Measurements from ENCODE around the gene DYNLL1. TPM values are rescaled to one million over a fixed set of nuclear protein-coding genes. Genes with fewer than 3 reads are reported as not detected.
"Not testable (repeated sequence)": the region's sequence is repeated elsewhere in the genome, so short reads cannot be mapped to it uniquely, and the experiment has no call there.

The DYNLL1 gene
- total and polyA plus RNA-seq, 7 donors = 204 to 942 (median 254) TPM

GRCh38 chr12:120481022-120481767 lies 14.7 kb upstream of the DYNLL1 start:
- no peak overlapping the region for H3K27ac ChIP-seq
- H3K9me3 ChIP-seq = no peaks in the 10 kb centered on the region
- no peaks in the 10 kb centered on the region for H3K27me3 ChIP-seq
- DNase-seq = no peak
- TF ChIP-seq EP300 (IDR thresholded peaks at IDR 0.05) (no peak), POLR2AphosphoS5 (IDR thresholded peaks at IDR 0.05) (no peak), POLR2A (IDR thresholded peaks at IDR 0.05) (no peak)
- TF ChIP-seq, protein P1, sequence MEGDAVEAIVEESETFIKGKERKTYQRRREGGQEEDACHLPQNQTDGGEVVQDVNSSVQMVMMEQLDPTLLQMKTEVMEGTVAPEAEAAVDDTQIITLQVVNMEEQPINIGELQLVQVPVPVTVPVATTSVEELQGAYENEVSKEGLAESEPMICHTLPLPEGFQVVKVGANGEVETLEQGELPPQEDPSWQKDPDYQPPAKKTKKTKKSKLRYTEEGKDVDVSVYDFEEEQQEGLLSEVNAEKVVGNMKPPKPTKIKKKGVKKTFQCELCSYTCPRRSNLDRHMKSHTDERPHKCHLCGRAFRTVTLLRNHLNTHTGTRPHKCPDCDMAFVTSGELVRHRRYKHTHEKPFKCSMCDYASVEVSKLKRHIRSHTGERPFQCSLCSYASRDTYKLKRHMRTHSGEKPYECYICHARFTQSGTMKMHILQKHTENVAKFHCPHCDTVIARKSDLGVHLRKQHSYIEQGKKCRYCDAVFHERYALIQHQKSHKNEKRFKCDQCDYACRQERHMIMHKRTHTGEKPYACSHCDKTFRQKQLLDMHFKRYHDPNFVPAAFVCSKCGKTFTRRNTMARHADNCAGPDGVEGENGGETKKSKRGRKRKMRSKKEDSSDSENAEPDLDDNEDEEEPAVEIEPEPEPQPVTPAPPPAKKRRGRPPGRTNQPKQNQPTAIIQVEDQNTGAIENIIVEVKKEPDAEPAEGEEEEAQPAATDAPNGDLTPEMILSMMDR (IDR thresholded peaks at IDR 0.05) = no peak
- 90% methylated on average over 9 of the region's 9 CpGs for WGBS, 2 donors
- H3K36me3 ChIP-seq = peaks cover 0 to 5% (median 0%) of the 10 kb centered on the region in 4 donors
- no peaks in the 10 kb centered on the region for H3K4me1 ChIP-seq
- intact Hi-C loops (cut with DNase I) = no loop called here
- H3K4me3 ChIP-seq = no peak overlapping the region

DNA sequence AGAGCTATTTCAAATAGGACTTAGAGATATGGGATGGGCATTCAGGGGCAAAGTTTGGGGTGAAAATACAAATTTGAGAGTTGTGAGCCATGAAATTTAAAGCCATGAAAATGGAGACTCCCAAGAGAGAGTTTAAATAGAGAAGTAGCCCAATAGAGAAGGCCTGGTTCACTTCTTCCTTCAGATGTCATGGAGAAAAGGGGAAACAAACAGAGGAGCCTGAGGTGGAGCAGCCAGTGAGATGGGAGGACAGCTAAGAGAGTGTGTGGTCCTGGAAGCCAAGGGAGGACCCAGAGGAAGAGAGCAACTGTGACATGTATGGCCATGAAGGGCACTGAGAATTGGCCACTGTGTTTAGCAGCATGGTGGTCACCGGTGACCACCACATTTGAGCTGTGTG lies 12.3 kb upstream of the DYNLL1 start:
- Histone ChIP-seq H3K9me3 (no peaks in the 10 kb centered on the region), H3K27ac (no peak overlapping the region), H3K4me1 (no peaks in the 10 kb centered on the region), H3K36me3 (peaks cover 0 to 5% (median 0%) of the 10 kb centered on the region in 4 donors), H3K4me3 (no peak overlapping the region), H3K27me3 (no peaks in the 10 kb centered on the region)
- 95 to 97% methylated on average over 1 of the region's 1 CpG for WGBS, 2 donors
- TF ChIP-seq EP300 (IDR thresholded peaks at IDR 0.05) (no peak), POLR2A (IDR thresholded peaks at IDR 0.05) (no peak), POLR2AphosphoS5 (IDR thresholded peaks at IDR 0.05) (no peak)
- TF ChIP-seq, protein P1 (IDR thresholded peaks at IDR 0.05) = no peak
- intact Hi-C loops (cut with DNase I) = no loop called here
- no peak for DNase-seq

GRCh38 chr12:120485961-120486881 lies 9.7 kb upstream of the DYNLL1 start:
- 88 to 91% methylated on average over 7 of the region's 7 CpGs for WGBS, 2 donors
- no peak for DNase-seq
- Histone ChIP-seq H3K4me1 (no peaks in the 10 kb centered on the region), H3K36me3 (peaks cover 0 to 9% (median 0%) of the 10 kb centered on the region in 4 donors), H3K27ac (no peak overlapping the region), H3K4me3 (no peak overlapping the region), H3K9me3 (no peaks in the 10 kb centered on the region), H3K27me3 (no peaks in the 10 kb centered on the region)
- intact Hi-C loops (cut with DNase I) = no loop called here
- no peak for TF ChIP-seq EP300 (IDR thresholded peaks at IDR 0.05)
- TF ChIP-seq POLR2AphosphoS5 (IDR thresholded peaks at IDR 0.05) = no peak
- no peak for TF ChIP-seq POLR2A (IDR thresholded peaks at IDR 0.05)
- TF ChIP-seq, protein P1 (IDR thresholded peaks at IDR 0.05) = no peak

GRCh38 chr12:120487552-120487951 lies 8.4 kb upstream of the DYNLL1 start:
- H3K27ac ChIP-seq; H3K27me3 ChIP-seq; H3K9me3 ChIP-seq; H3K4me3 ChIP-seq; H3K4me1 ChIP-seq; DNase-seq; intact Hi-C loops (cut with DNase I): not testable (repeated sequence)
- H3K36me3 ChIP-seq = peaks cover 0 to 12% (median 0%) of the 10 kb centered on the region in 4 donors
- 93 to 95% methylated on average over 7 of the region's 7 CpGs for WGBS, 2 donors

DNA sequence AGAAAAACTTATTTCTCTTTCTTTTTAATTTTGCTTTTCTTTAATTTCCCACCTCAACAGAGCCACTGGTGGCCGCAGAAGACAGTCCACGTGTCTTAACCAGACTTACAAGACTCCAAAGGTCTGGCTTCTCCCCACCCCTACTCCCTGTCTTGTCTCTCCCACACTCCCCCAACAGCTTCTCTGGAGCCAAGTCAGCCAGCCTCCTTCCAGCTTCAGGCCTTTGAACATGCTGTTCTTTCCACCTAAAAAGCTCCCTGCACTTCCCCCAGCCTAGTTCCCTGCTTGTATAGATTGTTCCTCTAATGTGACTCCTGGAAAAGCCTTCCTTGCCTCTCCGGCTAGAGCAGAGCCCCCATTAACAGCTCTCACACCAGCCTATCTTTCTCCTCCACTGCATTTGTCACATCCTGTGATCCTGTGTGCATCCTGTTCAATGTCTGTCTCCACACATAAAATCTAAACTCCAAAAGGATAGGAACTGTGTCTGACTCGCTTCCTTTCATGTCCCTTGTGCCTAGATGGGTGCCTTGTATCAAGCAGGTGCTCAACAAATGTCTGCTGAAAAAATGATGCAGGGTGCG lies 7.8 kb upstream of the DYNLL1 start:
- Histone ChIP-seq H3K9me3 (no peaks in the 10 kb centered on the region), H3K27ac (no peak overlapping the region), H3K4me1 (no peaks in the 10 kb centered on the region), H3K27me3 (no peaks in the 10 kb centered on the region), H3K4me3 (no peak overlapping the region), H3K36me3 (peaks cover 0 to 12% (median 0%) of the 10 kb centered on the region in 4 donors)
- TF ChIP-seq, protein P1 (IDR thresholded peaks at IDR 0.05) = no peak
- no peak for TF ChIP-seq POLR2A (IDR thresholded peaks at IDR 0.05)
- TF ChIP-seq EP300 (IDR thresholded peaks at IDR 0.05) = no peak
- TF ChIP-seq POLR2AphosphoS5 (IDR thresholded peaks at IDR 0.05) = no peak
- DNase-seq = no peak
- 77 to 78% methylated on average over 5 of the region's 5 CpGs for WGBS, 2 donors
- intact Hi-C loops (cut with DNase I) = no loop called here
